ENCODE results near the gene RBM23.

RBM23 gene

GRCh38 chr14:22845821-22846625 lies 72.9 kb downstream of the RBM23 start:
- Mint-ChIP-seq H3K27me3 (peaks cover 43 to 84% of the 10 kb centered on the region in 2 donors), H3K4me3 (no peak overlapping the region), H3K4me1 (ENCODE audit: low read depth in 2 of 2) (no peaks in the 10 kb centered on the region), H3K36me3 (ENCODE audit: insufficient read depth) (no peaks in the 10 kb centered on the region), H3K27ac (no peak overlapping the region), H3K9me3 (no peaks in the 10 kb centered on the region)
- DNase-seq (no peak), ATAC-seq (replicated peaks) (no peak)

- DNase-seq (no peak), ATAC-seq (replicated peaks) (no peak)
- Mint-ChIP-seq H3K9me3 (no peaks in the 10 kb centered on the region), H3K4me3 (no peak overlapping the region), H3K27me3 (peaks cover 43 to 94% of the 10 kb centered on the region in 2 donors), H3K4me1 (ENCODE audit: low read depth in 2 of 2) (no peaks in the 10 kb centered on the region), H3K27ac (no peak overlapping the region), H3K36me3 (ENCODE audit: insufficient read depth) (no peaks in the 10 kb centered on the region)
Observed at GRCh38 chr14:22845103-22845394, 73.9 kb downstream of the RBM23 start.

- no peak overlapping the region for H3K27ac Mint-ChIP-seq
- H3K27me3 Mint-ChIP-seq = peaks cover 43 to 95% of the 10 kb centered on the region in 2 donors
- no peaks in the 10 kb centered on the region for H3K36me3 Mint-ChIP-seq (ENCODE audit: insufficient read depth)
- H3K4me1 Mint-ChIP-seq (ENCODE audit: low read depth in 2 of 2) = no peaks in the 10 kb centered on the region
- no peaks in the 10 kb centered on the region for H3K9me3 Mint-ChIP-seq
- DNase-seq (no peak), ATAC-seq (replicated peaks) (no peak)
- H3K4me3 Mint-ChIP-seq = no peak overlapping the region
Observed at GRCh38 chr14:22844221-22845102, 74.5 kb downstream of the RBM23 start.

All from effector memory CD8-positive, alpha-beta T cell (primary cell).